Measurements from ENCODE around the gene OGT.

OGT gene

GRCh38 chrX:71621603-71622002 is 88.7 kb downstream of the OGT start:
- in situ Hi-C loops (cut with HindIII; ENCODE audit: low sequenced_read_pairs): no loop called here

GRCh38 chrX:71622032-71622575 is 89.2 kb downstream of the OGT start:
- in situ Hi-C loops (cut with HindIII; ENCODE audit: low sequenced_read_pairs): no loop called here

GRCh38 chrX:71622576-71623450 is 89.9 kb downstream of the OGT start:
- in situ Hi-C loops (cut with HindIII; ENCODE audit: low sequenced_read_pairs): no loop called here

- in situ Hi-C loops (cut with HindIII; ENCODE audit: low sequenced_read_pairs): no loop called here
Measured at GRCh38 chrX:71623714-71624113, 90.8 kb downstream of the OGT start.

- in situ Hi-C loops (cut with HindIII; ENCODE audit: low sequenced_read_pairs): no loop called here
Measured at GRCh38 chrX:71625471-71625870, 92.6 kb downstream of the OGT start.

Measured in DLD1 (cell line).